GM19455 (cell line): ENCODE results near the gene LIPK.

Source experiments
- ATAC-seq: cut with Tn5 transposase; IDR thresholded peaks from one replicate; pipeline ENCODE4 v1.9.1; 2021; ENCODE audit not compliant: unreplicated experiment

The LIPK gene

DNA sequence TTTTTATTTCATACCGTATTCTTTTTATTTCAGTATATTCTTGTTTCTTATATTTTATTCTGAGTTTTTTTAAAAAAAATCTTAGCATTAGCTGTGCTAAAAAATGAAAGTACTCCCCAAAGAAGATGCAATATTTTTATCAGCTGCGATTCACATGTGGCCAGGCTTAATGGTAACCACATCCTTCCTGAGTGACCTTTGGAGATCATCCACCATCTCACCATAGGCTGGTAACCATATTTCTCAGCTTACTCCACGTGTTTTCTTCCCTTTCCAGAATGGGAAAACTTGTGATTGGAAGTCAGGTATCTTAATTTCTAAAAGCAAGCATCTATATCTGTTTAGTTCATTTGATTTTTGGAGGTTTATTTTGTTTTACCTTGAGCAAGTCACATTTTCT, 77.7 kb downstream of the LIPK start:
- no peak for ATAC-seq

DNA sequence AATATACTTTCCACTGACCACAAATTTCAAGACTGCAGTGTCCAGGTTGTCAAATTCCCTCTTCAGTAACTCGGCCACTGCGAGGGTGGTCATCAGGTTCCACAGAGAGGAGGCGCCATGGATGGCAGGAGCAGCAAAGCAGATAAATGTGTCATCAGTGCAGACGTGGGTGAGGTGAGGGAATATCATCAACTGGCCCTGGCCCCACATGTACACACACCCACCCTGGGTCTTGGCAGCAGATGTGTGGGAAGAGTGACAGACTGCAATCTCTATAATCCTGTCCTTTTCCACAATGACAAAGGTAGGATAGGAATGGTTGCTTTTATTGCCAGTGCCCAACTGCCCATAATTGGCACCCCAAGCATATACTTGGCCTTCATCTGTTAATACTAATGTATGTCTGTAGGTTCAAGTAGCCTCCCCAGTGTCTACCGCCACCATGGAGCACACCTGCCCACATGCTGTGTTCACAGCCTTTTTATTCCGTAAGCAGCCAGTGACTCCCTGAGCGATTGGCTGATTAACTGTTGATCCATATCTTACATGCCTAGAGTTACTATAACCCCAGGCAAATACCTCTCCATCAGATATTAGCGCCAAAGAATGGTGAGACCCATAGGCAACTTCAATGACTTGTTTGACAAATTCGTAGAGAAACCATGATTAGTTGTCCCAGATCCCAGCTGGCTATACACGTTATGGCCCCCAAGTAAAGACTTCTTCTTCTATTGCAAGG, 80.2 kb downstream of the LIPK start:
- no peak for ATAC-seq

DNA sequence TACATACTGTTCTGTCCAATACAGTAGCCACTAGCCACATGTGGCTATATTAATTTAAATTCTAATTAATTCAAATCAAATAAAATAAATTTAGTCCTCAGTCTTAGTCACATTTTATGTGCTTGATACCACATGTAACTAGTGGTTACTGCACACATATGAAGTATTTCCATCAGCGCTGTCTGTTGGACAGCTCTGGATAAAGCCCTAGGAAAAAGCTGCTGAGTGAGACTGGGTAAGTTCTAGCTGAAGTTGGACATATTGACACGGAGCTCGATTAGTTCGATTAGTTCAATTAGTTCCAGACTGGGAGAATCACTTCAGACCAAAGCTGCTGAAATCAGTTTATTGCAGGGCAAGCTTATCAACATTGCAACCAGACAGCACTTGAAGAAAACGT, 81.4 kb downstream of the LIPK start:
- ATAC-seq: no peak

DNA sequence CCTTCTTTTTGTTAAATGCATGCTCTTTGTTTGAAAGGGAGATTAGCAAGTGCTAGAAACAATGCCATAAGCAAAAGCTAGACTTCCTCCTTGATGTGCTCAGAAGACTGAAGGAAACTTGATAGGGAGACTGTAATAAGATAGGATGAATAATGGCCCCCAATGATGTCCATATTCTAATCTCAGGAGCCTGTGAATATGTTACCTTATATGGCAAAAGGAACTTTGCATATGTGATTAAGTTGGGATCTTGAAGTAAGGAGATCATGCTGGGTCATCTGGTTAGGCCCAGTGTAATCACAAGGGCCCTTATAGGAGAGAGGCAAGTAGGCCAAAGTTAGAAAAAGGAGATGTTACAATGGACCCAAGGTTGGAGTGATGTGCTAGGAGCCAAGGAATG, 82.9 kb downstream of the LIPK start:
- ATAC-seq: no peak

DNA sequence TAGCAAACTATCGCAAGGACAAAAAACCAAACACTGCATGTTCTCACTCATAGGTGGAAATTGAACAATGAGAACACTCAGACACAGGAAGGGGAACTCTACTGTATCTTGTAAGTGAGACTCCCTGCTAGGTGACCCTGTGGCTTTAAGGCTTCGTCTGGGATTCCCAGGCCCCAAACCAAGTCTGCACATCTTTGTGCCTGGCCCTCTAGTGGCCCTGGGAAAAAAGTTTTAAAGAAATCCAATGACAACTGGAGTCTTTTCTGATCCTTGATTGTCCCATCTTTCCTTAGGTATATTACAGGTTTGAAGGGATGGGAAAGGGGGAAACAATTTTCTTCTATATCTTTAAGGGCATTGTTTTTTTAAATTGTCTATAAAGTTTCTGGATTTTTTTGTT, 85.9 kb downstream of the LIPK start:
- no peak for ATAC-seq

DNA sequence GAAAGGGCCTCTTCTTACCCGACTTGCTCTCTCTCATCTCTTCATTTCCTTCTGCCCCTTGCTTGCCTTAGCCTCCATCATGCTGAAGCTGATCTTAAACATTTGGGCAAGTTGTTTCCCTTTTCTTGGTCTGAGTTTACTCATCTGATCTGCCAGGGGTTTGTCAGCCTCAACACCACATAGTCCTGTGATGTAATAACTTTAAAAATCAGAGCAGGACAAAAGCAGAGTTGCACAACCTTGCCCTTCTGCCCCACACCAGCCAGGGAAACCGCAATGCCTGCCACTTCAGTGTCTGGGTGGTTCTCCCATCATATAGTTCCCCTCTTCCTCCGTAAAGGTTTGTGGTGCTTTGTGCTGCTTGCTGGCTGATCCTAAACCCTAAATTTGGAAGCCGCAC, 86.6 kb downstream of the LIPK start:
- no peak for ATAC-seq

DNA sequence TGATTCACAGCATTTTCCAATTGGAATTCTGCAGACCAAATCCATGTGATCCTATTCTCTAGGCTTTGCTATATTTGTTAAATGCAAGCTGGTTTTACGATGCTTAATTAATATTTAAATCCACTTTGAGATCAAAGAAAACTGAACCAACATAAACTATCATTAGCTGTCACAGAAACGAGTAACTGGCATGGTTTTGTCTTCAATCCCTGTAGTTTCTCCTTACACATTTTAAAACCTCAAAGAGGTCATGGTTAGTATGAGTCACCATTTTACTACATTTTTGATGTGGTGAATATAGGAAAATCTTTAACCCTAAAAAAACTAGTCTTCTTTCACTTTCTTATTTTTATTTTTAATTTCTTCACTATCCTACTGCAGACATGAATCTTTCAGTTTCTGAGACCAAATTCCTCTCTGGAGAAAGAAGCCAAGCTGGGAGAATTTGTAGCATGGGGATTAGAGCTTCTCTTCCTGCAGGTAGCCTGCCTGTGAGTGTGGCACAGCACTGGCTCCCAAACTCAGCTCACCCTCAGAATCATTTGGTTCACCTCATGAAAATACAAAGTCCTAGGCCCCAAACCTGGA, 87.8 kb downstream of the LIPK start:
- ATAC-seq: no peak

DNA sequence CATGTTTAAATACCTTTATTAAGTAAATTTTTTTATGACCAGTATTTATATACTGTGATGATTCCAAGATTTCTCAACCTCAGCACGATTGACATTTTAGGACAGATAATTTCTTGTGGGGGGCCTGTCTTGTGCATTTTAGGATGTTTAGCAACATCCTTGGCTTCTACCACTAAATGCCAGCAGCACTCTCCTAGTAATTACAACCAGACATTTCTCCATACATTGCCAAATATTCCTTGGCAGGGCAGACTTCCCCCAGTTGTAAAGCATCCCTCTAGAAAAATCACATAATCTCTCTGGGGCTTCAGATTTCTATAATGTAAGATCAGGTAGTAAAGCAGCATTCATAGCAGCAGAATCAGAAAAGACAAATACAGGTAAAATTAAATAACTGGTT, 88.7 kb downstream of the LIPK start:
- ATAC-seq: no peak

DNA sequence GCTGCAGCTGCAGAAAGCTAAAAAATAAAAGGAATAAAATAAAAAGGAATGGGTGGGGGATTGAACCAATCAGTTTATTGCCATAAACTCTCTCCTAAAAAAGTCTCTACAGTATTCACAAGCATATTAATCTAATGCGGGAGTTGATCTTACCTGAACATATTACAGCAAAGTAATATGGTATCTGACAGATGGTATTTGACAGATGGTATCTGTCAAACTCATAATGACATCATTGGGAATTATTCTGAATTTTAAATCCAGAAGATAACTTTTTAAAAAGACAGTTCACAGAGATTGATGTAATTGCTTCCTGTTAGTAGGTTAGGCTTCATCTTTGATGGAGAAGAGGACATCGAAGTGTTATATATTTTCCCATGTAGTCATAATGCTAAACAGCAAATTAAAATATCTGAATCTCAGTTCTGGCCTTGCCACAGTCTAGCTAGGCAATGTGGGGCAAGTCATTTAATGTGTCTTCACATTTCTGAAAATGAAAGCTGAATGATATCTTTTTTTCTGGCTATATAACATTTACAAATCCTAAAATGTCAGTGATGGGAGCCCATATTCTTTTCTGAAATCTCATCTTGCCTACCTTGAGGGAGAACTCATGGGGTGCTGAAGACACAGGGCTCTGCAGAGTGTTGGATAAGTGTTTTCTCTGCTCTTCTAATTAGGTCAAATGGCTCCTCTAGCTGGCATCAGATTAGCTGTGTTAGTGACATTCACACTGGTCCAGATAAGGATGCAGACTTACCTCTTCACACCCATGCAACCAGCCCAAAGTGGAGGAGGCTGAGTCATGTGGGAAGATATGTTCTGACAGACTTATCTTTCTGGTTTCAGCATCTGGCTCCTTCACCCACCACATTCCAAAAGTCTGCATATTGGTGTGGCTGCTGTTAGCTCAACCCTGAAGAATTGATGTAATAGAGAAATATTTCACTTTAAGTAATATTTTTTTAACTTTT, 94.4 kb downstream of the LIPK start:
- ATAC-seq: no peak
